Loucy (cell line): ENCODE measurements around the gene FAM117B.

Experiments used
- CTCF ChIP-seq: fragments of 200-600 bp; sonication (generic); conservative IDR thresholded peaks from 2 replicates; pipeline ENCODE4 v1.5.1; 2014; ENCODE audit warnings: mild to moderate bottlenecking, antibody characterized with exemption, low read length
- EZH2phosphoT487 ChIP-seq: fragments of 200-600 bp; IDR thresholded peaks from 2 replicates; pipeline ENCODE4 v1.6.1; 2018; ENCODE audit warnings: antibody characterized with exemption, mild to moderate bottlenecking, moderate library complexity, borderline replicate concordance

- TF ChIP-seq CTCF: no peak
- TF ChIP-seq EZH2phosphoT487: no peak
Observed at GRCh38 chr2:202657876-202658275, 23.1 kb downstream of the FAM117B start.
